ENCODE measurements around the gene PTPRG. TPM values are rescaled to one million over a fixed set of nuclear protein-coding genes. Genes with fewer than 3 reads are reported as not detected.
A peak's percentile ranks its signal among the peaks of the same experiment; 100 is the strongest.

PTPRG gene
- total and polyA plus RNA-seq, 10 of the 15 experiments (the other 5 are each of a cell fraction or from before 2014, with no cell fraction given), result 0.29 to 20.7 (median 1.4) TPM

DNA sequence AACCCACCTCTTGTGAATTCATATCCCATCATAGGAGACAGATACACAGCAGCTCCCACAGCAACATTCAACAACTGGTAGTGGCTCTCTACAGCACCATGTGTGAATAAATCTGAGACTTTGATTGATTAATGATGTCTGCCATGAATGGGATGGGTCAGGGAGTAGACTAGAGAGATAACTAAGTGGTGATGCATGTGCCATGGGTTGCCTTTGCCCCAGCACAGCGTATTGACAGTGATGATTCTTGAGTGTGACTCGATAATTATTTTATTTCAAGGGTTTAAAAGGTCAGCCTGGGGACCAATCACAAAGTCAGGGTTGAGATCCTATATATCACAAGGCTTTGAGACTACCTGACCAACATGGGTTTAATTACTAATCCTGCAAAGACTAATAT, 295.9 kb downstream of the PTPRG start:
- ATAC-seq (peak; percentile 36), FAIRE-seq (no peak), DNase-seq (ENCODE audit: low read depth, low spot score) (no peak)
- CTCF ChIA-PET, result interaction anchor here (0.6 to 13.5 kb wide), 37 partner anchors 10 to 475 kb away, joined by 3 to 198 read pairs (median 5); no protein-coding TSS in a partner anchor
- Histone ChIP-seq H3K4me3 (no peak overlapping the region), H4K20me1 (ENCODE audit: control insufficient read depth, insufficient read depth) (no peaks in the 10 kb centered on the region), H3K9me3 (replicated peaks; ENCODE audit: control insufficient read depth, insufficient read depth, low read length) (no peaks in the 10 kb centered on the region), H2AFZ (ENCODE audit: control insufficient read depth, low read depth, low read length) (no peak overlapping the region), H3K36me3 (ENCODE audit: control insufficient read depth in 2 of 2, insufficient read depth in 2 of 2, low read length in 1 of 2) (no peaks in the 10 kb centered on the region), H3K4me2 (ENCODE audit: control insufficient read depth, insufficient read depth) (no peak overlapping the region), H3K4me1 (ENCODE audit: control insufficient read depth, insufficient read depth, low read length) (no peaks in the 10 kb centered on the region), H3K27ac (ENCODE audit: control insufficient read depth, insufficient read depth) (no peak overlapping the region), H3K79me2 (ENCODE audit: control insufficient read depth, insufficient read depth, low read length) (no peaks in the 10 kb centered on the region), H3K27me3 (replicated peaks in 1 of 2; ENCODE audit: control insufficient read depth in 2 of 2, insufficient read depth in 2 of 2, low read length in 1 of 2) (peaks cover 0 to 3% of the 10 kb centered on the region in 2 experiments; a peak in 1 of 4 replicates), H3K9ac (ENCODE audit: control insufficient read depth, insufficient read depth, low read length) (no peak overlapping the region)
- in situ Hi-C loops (cut with MboI) (no loop called here), intact Hi-C loops (cut with micrococcal nuclease; ENCODE audit: unreplicated experiment) (loop anchor here (5.0 to 10.0 kb wide), 2 partner anchors 195 to 292 kb away; partner anchors contain the start of gene PTPRG)
- TF ChIP-seq RELA (IDR thresholded peaks at IDR 0.05; ENCODE audit: borderline replicate concordance, partially characterized antibody) (no peak), SREBF2 (IDR thresholded peaks at IDR 0.05; ENCODE audit: low read length) (no peak), EED (IDR thresholded peaks at IDR 0.05; ENCODE audit: low read depth) (no peak), RBBP5 (conservative IDR thresholded peaks at IDR 0.05) (no peak), MXI1 (IDR thresholded peaks at IDR 0.05; ENCODE audit: low read depth, low read length) (no peak), LARP7 (IDR thresholded peaks at IDR 0.05) (no peak)
- TF ChIP-seq, protein P1, sequence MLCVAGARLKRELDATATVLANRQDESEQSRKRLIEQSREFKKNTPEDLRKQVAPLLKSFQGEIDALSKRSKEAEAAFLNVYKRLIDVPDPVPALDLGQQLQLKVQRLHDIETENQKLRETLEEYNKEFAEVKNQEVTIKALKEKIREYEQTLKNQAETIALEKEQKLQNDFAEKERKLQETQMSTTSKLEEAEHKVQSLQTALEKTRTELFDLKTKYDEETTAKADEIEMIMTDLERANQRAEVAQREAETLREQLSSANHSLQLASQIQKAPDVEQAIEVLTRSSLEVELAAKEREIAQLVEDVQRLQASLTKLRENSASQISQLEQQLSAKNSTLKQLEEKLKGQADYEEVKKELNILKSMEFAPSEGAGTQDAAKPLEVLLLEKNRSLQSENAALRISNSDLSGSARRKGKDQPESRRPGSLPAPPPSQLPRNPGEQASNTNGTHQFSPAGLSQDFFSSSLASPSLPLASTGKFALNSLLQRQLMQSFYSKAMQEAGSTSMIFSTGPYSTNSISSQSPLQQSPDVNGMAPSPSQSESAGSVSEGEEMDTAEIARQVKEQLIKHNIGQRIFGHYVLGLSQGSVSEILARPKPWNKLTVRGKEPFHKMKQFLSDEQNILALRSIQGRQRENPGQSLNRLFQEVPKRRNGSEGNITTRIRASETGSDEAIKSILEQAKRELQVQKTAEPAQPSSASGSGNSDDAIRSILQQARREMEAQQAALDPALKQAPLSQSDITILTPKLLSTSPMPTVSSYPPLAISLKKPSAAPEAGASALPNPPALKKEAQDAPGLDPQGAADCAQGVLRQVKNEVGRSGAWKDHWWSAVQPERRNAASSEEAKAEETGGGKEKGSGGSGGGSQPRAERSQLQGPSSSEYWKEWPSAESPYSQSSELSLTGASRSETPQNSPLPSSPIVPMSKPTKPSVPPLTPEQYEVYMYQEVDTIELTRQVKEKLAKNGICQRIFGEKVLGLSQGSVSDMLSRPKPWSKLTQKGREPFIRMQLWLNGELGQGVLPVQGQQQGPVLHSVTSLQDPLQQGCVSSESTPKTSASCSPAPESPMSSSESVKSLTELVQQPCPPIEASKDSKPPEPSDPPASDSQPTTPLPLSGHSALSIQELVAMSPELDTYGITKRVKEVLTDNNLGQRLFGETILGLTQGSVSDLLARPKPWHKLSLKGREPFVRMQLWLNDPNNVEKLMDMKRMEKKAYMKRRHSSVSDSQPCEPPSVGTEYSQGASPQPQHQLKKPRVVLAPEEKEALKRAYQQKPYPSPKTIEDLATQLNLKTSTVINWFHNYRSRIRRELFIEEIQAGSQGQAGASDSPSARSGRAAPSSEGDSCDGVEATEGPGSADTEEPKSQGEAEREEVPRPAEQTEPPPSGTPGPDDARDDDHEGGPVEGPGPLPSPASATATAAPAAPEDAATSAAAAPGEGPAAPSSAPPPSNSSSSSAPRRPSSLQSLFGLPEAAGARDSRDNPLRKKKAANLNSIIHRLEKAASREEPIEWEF (IDR thresholded peaks at IDR 0.05; ENCODE audit: insufficient replicate concordance, low read depth, low read length), result no peak
- POLR2A ChIA-PET, result interaction anchor here (1.0 kb wide), 1 partner anchor 38 kb away, joined by 3 read pairs; no protein-coding TSS in a partner anchor
- RAD21 ChIA-PET (ENCODE audit: unreplicated experiment), result interaction anchor here (0.8 to 9.0 kb wide), 27 partner anchors 11 to 342 kb away, joined by 3 to 113 read pairs (median 5); no protein-coding TSS in a partner anchor
- BruUV-seq (replicated peaks), result no TSS peak
- SMC1A ChIA-PET (ENCODE audit: uncharacterized antibody, unreplicated experiment), result interaction anchor here (0.5 to 12.5 kb wide), 30 partner anchors 11 to 1080 kb away, joined by 3 to 138 read pairs (median 6); no protein-coding TSS in a partner anchor
- 10% methylated on average over 2 of the region's 2 CpGs for WGBS (ENCODE audit: insufficient coverage, insufficient replicate concordance, low lambda C conversion rate, missing lambda C conversion rate)
